Stomach smooth muscle (tissue), 2 donors: ENCODE measurements around the gene SPAG4.

Source experiments
- H3K27ac ChIP-seq: one replicate; pipeline ENCODE4 v1.7.0; 2013; ENCODE audit warnings: mild to moderate bottlenecking, low read length, inconsistent platforms
- H3K27me3 ChIP-seq, 2 donors: one replicate each; pipeline ENCODE4 v1.7.0; 2013; ENCODE audit warnings: low read length in 2 of 2; ENCODE audit not compliant: insufficient read depth in 2 of 2, control insufficient read depth in 1 of 2
- H3K36me3 ChIP-seq, 2 donors: one replicate each; pipeline ENCODE4 v1.7.0; 2013; ENCODE audit warnings: low read length in 2 of 2; ENCODE audit not compliant: control insufficient read depth in 2 of 2, insufficient read depth in 2 of 2
- H3K4me1 ChIP-seq: one replicate; pipeline ENCODE4 v1.7.0; 2013; ENCODE audit warnings: low read length; ENCODE audit not compliant: control insufficient read depth, insufficient read depth
- H3K4me3 ChIP-seq, 2 donors: one replicate each; pipeline ENCODE4 v1.7.0; 2013; ENCODE audit warnings: low read length in 2 of 2
- H3K9ac ChIP-seq, 2 donors: one replicate each; pipeline ENCODE4 v1.7.0; 2013; ENCODE audit warnings: low read length in 2 of 2, mild to moderate bottlenecking in 1 of 2
- H3K9me3 ChIP-seq, 2 donors: one replicate each; pipeline ENCODE4 v1.7.0; 2013; ENCODE audit warnings: low read length in 2 of 2; ENCODE audit not compliant: control insufficient read depth in 2 of 2
- donor health status: healthy.
- donor health status: Pancreatic carcinoma.

SPAG4 gene

GRCh38 chr20:35640724-35641123 lies 25.1 kb downstream of the SPAG4 start:
- no peak overlapping the region for H3K9ac ChIP-seq
- no peak overlapping the region for H3K27ac ChIP-seq
- H3K4me1 ChIP-seq = peaks cover 8% of the 10 kb centered on the region
- no peak overlapping the region for H3K4me3 ChIP-seq
- no peaks in the 10 kb centered on the region for H3K9me3 ChIP-seq
- H3K36me3 ChIP-seq = no peaks in the 10 kb centered on the region
- no peaks in the 10 kb centered on the region for H3K27me3 ChIP-seq

DNA sequence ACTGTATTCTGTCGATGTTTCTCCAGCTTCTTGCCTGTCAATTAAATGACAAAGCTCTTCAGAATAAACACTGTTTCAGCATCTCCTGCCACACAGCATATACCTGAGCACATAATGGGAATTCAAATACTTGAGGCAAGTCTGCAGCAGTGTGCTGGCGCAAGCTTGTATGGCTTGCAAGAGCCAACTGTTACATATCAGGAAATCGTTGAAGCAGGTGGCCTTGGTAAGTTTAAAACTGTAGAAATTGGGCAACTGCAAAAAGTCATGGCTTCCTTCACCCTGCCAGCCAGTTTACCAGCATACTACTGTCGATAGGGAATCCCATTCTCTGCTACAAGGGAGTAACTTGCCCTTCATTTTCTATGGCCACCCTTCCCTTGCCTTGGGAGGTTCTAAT lies 26.1 kb downstream of the SPAG4 start:
- Histone ChIP-seq H3K9ac (no peak overlapping the region), H3K27me3 (no peaks in the 10 kb centered on the region), H3K36me3 (no peaks in the 10 kb centered on the region), H3K9me3 (no peaks in the 10 kb centered on the region), H3K4me1 (peaks cover 3% of the 10 kb centered on the region), H3K27ac (no peak overlapping the region), H3K4me3 (no peak overlapping the region)

- H3K9me3 ChIP-seq = no peaks in the 10 kb centered on the region
- H3K36me3 ChIP-seq = no peaks in the 10 kb centered on the region
- H3K4me1 ChIP-seq = peaks cover 3% of the 10 kb centered on the region
- no peaks in the 10 kb centered on the region for H3K27me3 ChIP-seq
- no peak overlapping the region for H3K27ac ChIP-seq
- no peak overlapping the region for H3K9ac ChIP-seq
- no peak overlapping the region for H3K4me3 ChIP-seq
Measured at GRCh38 chr20:35643045-35643444, 27.4 kb downstream of the SPAG4 start.

DNA sequence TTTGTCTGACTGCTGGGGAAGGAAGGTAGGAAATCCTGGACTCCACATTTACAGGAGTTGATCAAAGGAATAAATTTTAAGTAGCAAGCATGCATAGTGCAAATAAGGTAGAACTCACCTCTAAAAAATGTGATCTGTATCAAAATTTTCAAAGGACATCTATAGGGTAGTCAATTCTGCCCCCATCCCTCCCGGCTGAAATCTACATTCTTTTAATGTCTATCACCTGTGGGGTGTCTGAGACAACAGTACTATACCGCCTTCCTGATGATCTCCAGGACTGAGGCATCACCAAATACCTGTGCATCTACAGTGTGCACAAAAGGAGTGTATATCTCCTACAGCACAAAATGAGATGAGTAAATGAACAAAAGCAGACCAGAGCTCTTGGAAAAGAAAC lies 29.2 kb downstream of the SPAG4 start:
- Histone ChIP-seq H3K9ac (no peak overlapping the region), H3K4me1 (peaks cover 7% of the 10 kb centered on the region), H3K9me3 (no peaks in the 10 kb centered on the region), H3K27me3 (no peaks in the 10 kb centered on the region), H3K27ac (no peak overlapping the region), H3K4me3 (no peak overlapping the region), H3K36me3 (no peaks in the 10 kb centered on the region)

- H3K4me3 ChIP-seq = no peak overlapping the region
- peaks cover 10% of the 10 kb centered on the region for H3K4me1 ChIP-seq
- H3K9ac ChIP-seq = no peak overlapping the region
- no peaks in the 10 kb centered on the region for H3K9me3 ChIP-seq
- H3K36me3 ChIP-seq = peaks cover 4 to 5% of the 10 kb centered on the region in 2 donors
- H3K27ac ChIP-seq = no peak overlapping the region
- no peaks in the 10 kb centered on the region for H3K27me3 ChIP-seq
Measured at GRCh38 chr20:35648836-35649235, 33.2 kb downstream of the SPAG4 start.

DNA sequence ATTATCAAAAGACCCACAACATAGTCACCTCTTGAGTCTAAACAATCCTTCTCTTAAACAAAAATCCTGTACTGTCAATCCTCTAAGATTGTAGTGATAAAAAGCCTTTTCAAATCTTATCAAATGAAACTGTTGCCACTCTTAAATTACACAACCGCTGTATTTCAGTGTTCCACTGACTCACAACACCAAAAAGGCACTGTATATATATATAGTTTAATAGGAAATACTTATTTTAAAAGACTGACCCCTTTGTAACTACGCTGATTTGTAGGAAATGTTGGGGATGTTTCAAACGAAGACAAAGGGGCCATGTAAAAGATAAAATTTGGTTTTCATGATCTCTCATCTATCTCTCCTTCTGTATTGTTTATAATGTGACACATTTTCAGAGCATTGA lies 35.0 kb downstream of the SPAG4 start:
- peaks cover 10% of the 10 kb centered on the region for H3K4me1 ChIP-seq
- H3K4me3 ChIP-seq = no peak overlapping the region
- H3K36me3 ChIP-seq = peaks cover 19 to 20% of the 10 kb centered on the region in 2 donors
- H3K9me3 ChIP-seq = no peaks in the 10 kb centered on the region
- H3K9ac ChIP-seq = no peak overlapping the region
- no peak overlapping the region for H3K27ac ChIP-seq
- H3K27me3 ChIP-seq = no peaks in the 10 kb centered on the region

DNA sequence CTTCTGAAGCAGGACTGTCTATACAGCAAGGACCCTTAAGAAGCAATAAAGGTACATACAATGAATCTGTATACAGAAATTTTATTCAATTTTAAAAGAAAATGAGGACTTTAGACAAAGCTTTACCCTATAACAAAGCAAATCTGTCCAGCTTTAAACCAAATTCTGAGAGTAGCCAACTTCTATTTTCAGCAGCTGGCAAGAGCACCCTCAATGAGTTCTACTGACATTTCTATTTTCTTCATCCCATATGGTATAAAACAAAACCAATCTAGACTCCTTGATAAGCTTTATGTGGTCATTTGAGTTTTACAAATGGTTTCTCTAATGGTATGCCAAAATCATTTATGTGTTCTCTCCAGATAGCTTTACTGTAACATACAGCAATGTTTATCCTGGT lies 36.3 kb downstream of the SPAG4 start:
- Histone ChIP-seq H3K36me3 (peaks cover 19 to 20% of the 10 kb centered on the region in 2 donors), H3K4me3 (no peak overlapping the region), H3K9me3 (no peaks in the 10 kb centered on the region), H3K9ac (no peak overlapping the region), H3K27ac (no peak overlapping the region), H3K4me1 (peaks cover 10% of the 10 kb centered on the region), H3K27me3 (no peaks in the 10 kb centered on the region)

- H3K36me3 ChIP-seq = peaks cover 19 to 20% of the 10 kb centered on the region in 2 donors
- H3K27me3 ChIP-seq = no peaks in the 10 kb centered on the region
- H3K27ac ChIP-seq = no peak overlapping the region
- H3K4me3 ChIP-seq = no peak overlapping the region
- peaks cover 10% of the 10 kb centered on the region for H3K4me1 ChIP-seq
- H3K9me3 ChIP-seq = no peaks in the 10 kb centered on the region
- H3K9ac ChIP-seq = no peak overlapping the region
Measured at GRCh38 chr20:35652641-35653429, 37.2 kb downstream of the SPAG4 start.

DNA sequence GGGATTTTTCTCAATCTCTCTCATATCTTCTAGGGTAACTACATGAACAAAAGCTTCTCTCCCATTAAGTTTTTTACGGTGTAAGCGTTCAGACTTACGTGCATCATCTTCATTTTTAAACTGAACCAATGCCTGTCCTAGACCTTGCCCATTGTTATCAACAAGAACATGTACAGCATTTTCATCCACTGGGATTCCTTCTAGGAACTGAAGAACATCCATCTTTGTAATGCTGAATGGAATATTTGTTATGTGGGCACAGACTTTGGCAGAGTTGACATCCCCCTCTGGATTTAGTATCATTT lies 37.8 kb downstream of the SPAG4 start:
- no peaks in the 10 kb centered on the region for H3K9me3 ChIP-seq
- H3K9ac ChIP-seq = no peak overlapping the region
- no peak overlapping the region for H3K27ac ChIP-seq
- peaks cover 10% of the 10 kb centered on the region for H3K4me1 ChIP-seq
- H3K36me3 ChIP-seq = peaks cover 19 to 20% of the 10 kb centered on the region in 2 donors
- H3K27me3 ChIP-seq = no peaks in the 10 kb centered on the region
- no peak overlapping the region for H3K4me3 ChIP-seq

GRCh38 chr20:35653893-35654292 lies 38.3 kb downstream of the SPAG4 start:
- H3K36me3 ChIP-seq = peaks cover 19 to 20% of the 10 kb centered on the region in 2 donors
- H3K9me3 ChIP-seq = no peaks in the 10 kb centered on the region
- H3K4me1 ChIP-seq = peaks cover 9% of the 10 kb centered on the region
- H3K4me3 ChIP-seq = no peak overlapping the region
- no peaks in the 10 kb centered on the region for H3K27me3 ChIP-seq
- H3K9ac ChIP-seq = no peak overlapping the region
- H3K27ac ChIP-seq = no peak overlapping the region

DNA sequence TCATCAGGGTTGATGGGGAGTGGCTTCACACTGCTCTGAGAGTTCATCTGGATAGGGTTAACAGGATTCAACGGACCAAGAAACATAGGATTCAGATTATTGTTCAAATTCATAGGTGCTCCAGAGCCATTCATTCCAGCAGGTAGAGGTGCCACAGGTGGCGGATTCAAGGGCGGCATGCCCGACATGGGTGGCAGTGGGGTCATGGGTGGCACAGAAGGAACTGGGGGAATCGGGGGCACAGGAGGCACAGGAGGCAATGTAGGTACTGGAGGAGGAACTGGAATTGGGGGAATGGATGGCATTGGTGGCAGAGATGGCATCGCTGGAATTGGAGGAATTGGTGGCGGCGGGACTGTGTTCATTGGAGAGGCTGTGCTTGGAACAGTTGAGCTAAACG lies 38.8 kb downstream of the SPAG4 start:
- H3K27me3 ChIP-seq = no peaks in the 10 kb centered on the region
- H3K27ac ChIP-seq = no peak overlapping the region
- peaks cover 4% of the 10 kb centered on the region for H3K4me1 ChIP-seq
- no peak overlapping the region for H3K4me3 ChIP-seq
- H3K9ac ChIP-seq = no peak overlapping the region
- H3K36me3 ChIP-seq = peaks cover 19 to 20% of the 10 kb centered on the region in 2 donors
- H3K9me3 ChIP-seq = no peaks in the 10 kb centered on the region
